Gastroesophageal sphincter (tissue), 3 donors: ENCODE data around the gene STAT5B.

Experiments used
- EP300 ChIP-seq: sonication (generic); formaldehyde crosslinking; IDR thresholded peaks from one replicate; pipeline ENCODE4 v1.6.1; 2017; ENCODE audit warnings: antibody characterized with exemption, mild to moderate bottlenecking
- POLR2A ChIP-seq, 2 donors: fragments of 450-650 bp; IDR thresholded peaks; one replicate each; pipeline ENCODE4 v1.6.1; 2017; ENCODE audit warnings: antibody characterized with exemption in 2 of 2, mild to moderate bottlenecking in 2 of 2, moderate library complexity in 1 of 2
- TF ChIP-seq, protein P1 (sequence below), 4 experiments: fragments of 200-600 bp in 2 of 4; fragments of 450-650 bp in 2 of 4; sonication (generic) in 1 of 4; IDR thresholded peaks; one replicate each; pipeline ENCODE4 v1.5.1; 2017 to 2019; ENCODE audit warnings: antibody characterized with exemption in 4 of 4, mild to moderate bottlenecking in 2 of 4, moderate library complexity in 2 of 4

DNA sequence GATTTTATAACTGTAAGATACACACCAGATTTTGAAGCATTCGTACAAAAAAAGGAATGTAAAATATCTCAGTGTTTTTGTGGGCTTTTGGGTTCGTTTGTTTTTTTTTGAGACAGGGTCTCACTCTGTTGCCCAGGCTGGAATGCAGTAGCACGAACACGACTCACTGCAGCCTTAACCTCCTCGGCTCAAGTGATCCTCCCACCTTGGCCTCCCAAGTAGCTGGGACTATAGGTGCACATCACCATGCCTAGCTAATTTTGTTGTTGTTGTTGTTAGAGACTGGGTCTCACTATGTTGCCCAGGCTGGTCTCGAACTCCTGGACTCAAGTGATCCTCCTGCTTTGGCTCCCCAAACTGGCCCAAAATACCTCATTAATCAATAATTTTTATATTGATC, 15.9 kb downstream of the STAT5B start:
- TF ChIP-seq, protein P1, sequence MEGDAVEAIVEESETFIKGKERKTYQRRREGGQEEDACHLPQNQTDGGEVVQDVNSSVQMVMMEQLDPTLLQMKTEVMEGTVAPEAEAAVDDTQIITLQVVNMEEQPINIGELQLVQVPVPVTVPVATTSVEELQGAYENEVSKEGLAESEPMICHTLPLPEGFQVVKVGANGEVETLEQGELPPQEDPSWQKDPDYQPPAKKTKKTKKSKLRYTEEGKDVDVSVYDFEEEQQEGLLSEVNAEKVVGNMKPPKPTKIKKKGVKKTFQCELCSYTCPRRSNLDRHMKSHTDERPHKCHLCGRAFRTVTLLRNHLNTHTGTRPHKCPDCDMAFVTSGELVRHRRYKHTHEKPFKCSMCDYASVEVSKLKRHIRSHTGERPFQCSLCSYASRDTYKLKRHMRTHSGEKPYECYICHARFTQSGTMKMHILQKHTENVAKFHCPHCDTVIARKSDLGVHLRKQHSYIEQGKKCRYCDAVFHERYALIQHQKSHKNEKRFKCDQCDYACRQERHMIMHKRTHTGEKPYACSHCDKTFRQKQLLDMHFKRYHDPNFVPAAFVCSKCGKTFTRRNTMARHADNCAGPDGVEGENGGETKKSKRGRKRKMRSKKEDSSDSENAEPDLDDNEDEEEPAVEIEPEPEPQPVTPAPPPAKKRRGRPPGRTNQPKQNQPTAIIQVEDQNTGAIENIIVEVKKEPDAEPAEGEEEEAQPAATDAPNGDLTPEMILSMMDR (IDR thresholded peaks at IDR 0.05), result no peak
- TF ChIP-seq POLR2A (IDR thresholded peaks at IDR 0.05) (no peak), EP300 (no peak)
